GM23338 (cell line): ENCODE data around the gene SYNDIG1L.

Experiments
- CTCF ChIP-seq, 2 experiments: fragments of 200-600 bp in 1 of 2; sonication (generic) in 1 of 2; conservative IDR thresholded peaks; 2 replicates each; pipeline versions ENCODE4 v1.5.1 to v1.6.1; 2016 to 2017; ENCODE audit warnings: antibody characterized with exemption in 2 of 2, low read depth in 2 of 2, mild to moderate bottlenecking in 2 of 2, moderate library complexity in 1 of 2
- ETS1 ChIP-seq: IDR thresholded peaks from 2 replicates; pipeline ENCODE4 v1.6.1; 2016; ENCODE audit warnings: antibody characterized with exemption
- EZH2 ChIP-seq: fragments of 200-600 bp; sonication (generic); IDR thresholded peaks from one replicate; pipeline ENCODE4 v1.8.0; 2017; ENCODE audit warnings: antibody characterized with exemption, mild to moderate bottlenecking, low read depth; ENCODE audit not compliant: unreplicated experiment
- EZH2phosphoT487 ChIP-seq: fragments of 200-600 bp; sonication (generic); IDR thresholded peaks from one replicate; pipeline ENCODE4 v1.8.1; 2018; ENCODE audit warnings: antibody characterized with exemption; ENCODE audit not compliant: unreplicated experiment
- POLR2AphosphoS5 ChIP-seq: IDR thresholded peaks from 2 replicates; pipeline ENCODE4 v1.6.1; 2016; ENCODE audit warnings: antibody characterized with exemption, low read depth

DNA sequence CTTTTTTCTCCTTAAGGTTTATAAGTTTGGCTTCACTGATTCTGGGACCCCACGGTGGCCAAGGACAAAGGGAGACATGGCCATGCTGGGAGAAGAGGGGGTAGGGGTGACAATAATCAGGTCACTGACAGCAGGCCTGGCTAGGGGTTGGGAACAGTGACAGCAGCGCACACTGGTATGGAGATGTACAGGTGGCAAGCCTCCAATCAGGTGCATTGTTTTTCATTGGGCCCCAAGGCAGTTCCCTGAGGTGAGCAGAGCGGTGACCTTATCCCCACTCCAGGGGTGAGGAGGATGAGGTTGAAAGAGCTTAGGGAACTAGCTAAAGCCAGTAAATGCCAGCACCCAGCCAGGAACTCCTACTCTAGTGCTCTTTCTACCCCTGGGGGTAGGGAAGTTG lies 1.4 kb downstream of the SYNDIG1L start:
- TF ChIP-seq CTCF (conservative IDR thresholded peaks at IDR 0.05; ENCODE audit: low read depth in 2 of 2) (no peak), EZH2 (no peak), POLR2AphosphoS5 (no peak), ETS1 (no peak), EZH2phosphoT487 (no peak)
